DND-41 (cell line): ENCODE data around the gene TARP.

Experiments
- CTCF ChIP-seq: IDR thresholded peaks from 2 replicates; pipeline ENCODE4 v1.5.1; 2012; ENCODE audit warnings: borderline replicate concordance, low read length, moderate library complexity, mild to moderate bottlenecking; ENCODE audit not compliant: poor library complexity, severe bottlenecking; ENCODE audit errors: extremely low read depth
- EZH2 ChIP-seq: IDR thresholded peaks from 3 replicates; pipeline ENCODE4 v1.6.1; 2012; ENCODE audit warnings: borderline replicate concordance, low read depth, mild to moderate bottlenecking, moderate library complexity, low read length, inconsistent platforms; ENCODE audit not compliant: severe bottlenecking

- no peak for TF ChIP-seq CTCF
- TF ChIP-seq EZH2: no peak
Measured at GRCh38 chr7:38291117-38291647, 17.7 kb upstream of the TARP start.
